GM12864 (cell line): ENCODE results near the gene MGAT5B.
"Not testable (repeated sequence)": the region's sequence is repeated elsewhere in the genome, so short reads cannot be mapped to it uniquely, and the experiment has no call there.

Source experiments
- DNase-seq: peaks from one replicate; pipeline ENCODE4 v3.0.0-alpha.2; 2011; ENCODE audit warnings: low read depth
- H3K4me3 ChIP-seq: 2 replicates; pipeline ENCODE4 v1.5.1; 2011; ENCODE audit warnings: mild to moderate bottlenecking, low read depth, low read length, control low read depth
- TF ChIP-seq, protein P1 (sequence below): IDR thresholded peaks from 2 replicates; pipeline ENCODE4 v1.5.1; 2011; ENCODE audit warnings: low read depth, mild to moderate bottlenecking, moderate library complexity, low read length, control low read depth, inconsistent platforms; ENCODE audit errors: missing control alignments

The MGAT5B gene

DNA sequence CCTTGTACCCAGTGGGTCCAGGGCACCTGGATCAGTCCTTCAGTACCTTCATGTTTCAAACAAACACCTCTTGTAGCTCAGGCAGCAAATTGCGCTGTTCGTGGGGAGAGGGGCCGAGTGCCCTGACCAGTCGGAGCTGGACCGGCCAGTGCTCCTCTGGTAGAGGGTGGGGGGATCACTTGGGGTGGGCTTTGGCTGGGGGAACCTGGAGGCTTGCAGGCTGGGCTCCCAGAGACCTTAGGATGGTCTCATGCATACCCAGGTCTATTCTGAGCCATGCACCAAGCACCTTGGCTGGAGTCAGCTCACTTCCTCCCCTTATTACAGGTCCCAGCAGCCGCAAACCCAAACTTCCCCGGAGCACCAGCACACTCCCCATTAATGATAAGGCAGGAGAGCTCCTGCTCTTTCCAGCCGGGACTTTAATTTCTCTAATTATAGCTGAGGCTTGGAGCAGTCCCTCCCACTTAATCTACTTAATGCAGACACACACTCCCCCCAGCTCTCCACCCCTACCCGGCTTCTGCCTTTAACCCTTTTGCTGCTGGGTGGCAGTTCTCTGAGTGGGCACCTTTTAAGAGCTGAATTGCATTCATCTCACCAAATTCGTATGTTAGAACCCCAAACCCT lies 26.3 kb upstream of the MGAT5B start:
- H3K4me3 ChIP-seq, result no peak overlapping the region
- no peak for DNase-seq
- TF ChIP-seq, protein P1, sequence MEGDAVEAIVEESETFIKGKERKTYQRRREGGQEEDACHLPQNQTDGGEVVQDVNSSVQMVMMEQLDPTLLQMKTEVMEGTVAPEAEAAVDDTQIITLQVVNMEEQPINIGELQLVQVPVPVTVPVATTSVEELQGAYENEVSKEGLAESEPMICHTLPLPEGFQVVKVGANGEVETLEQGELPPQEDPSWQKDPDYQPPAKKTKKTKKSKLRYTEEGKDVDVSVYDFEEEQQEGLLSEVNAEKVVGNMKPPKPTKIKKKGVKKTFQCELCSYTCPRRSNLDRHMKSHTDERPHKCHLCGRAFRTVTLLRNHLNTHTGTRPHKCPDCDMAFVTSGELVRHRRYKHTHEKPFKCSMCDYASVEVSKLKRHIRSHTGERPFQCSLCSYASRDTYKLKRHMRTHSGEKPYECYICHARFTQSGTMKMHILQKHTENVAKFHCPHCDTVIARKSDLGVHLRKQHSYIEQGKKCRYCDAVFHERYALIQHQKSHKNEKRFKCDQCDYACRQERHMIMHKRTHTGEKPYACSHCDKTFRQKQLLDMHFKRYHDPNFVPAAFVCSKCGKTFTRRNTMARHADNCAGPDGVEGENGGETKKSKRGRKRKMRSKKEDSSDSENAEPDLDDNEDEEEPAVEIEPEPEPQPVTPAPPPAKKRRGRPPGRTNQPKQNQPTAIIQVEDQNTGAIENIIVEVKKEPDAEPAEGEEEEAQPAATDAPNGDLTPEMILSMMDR, result no peak

DNA sequence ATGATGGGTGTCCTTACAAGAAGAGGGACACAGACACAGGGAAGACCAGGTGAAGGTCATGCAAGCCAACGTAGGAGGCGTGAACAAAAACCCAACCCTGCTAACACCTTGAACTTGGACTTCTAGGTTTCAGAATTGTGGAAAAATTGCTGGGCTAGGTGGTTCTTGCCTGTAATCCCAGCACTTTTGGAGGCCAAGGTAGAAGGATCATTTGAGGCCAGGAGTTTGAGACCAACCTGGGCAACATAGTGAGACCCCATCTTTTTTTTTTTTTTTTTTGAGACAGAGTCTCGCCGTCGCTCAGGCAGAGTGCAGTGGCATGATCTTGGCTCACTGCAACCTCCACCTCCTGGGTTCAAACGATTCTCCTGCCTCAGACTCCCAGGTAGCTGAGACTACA lies 25.1 kb upstream of the MGAT5B start:
- H3K4me3 ChIP-seq, DNase-seq: not testable (repeated sequence)

DNA sequence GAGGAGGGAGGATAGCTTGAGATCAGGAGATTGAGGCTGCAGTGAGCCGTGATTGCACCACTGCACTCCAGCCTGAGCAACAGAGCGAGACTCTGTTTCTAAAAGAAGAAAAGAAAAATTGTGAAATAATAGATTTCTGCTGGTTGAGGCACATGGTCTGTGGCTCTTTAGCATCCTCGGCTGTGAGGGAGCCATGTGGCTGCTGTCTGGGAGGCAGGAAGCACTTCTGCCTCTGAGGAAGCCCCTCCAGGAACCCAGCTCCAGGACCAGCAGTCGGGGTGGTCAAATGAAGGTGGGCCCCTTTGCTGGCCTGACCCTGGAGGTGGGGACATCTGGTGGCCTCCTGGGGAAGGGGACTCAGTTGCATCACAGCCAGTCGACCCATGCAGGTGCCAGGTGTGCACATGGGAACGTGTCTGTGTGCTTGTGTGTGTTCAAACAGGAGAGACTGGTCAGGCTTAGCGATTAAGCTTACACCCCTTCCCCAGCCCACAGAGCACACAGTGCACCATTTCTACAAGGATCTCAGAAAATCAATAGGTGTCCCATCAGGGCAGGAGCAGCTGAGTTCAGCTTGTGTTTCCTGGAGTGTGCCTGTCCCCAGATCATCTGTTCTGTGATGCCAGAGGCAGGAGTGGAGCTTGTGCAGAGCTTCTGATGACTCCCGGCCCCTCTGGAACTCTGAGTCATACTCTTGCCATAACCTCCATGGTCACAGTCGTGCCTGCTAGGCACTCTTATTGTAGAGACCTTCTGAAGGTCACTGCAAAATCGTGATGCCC lies 24.3 kb upstream of the MGAT5B start:
- no peak overlapping the region for H3K4me3 ChIP-seq
- DNase-seq, result no peak
- TF ChIP-seq, protein P1, result no peak

DNA sequence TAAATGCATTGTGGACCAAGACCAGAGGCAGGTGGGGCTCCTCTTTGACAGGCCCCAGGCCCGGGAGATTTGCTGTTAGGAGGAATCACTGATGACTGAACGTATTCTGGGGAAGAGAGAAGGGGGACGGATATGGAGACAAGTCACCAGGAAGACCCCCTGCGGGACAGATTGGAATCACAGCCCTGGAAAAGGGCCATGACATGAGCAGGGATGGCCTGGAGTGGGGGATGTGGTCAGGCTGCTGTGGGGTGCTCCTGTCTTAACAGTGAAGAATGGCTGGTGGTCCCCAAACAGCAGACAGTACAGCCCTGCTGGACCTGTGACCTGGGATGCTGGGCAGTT lies 23.7 kb upstream of the MGAT5B start:
- TF ChIP-seq, protein P1, result no peak
- H3K4me3 ChIP-seq, result no peak overlapping the region
- DNase-seq, result no peak

DNA sequence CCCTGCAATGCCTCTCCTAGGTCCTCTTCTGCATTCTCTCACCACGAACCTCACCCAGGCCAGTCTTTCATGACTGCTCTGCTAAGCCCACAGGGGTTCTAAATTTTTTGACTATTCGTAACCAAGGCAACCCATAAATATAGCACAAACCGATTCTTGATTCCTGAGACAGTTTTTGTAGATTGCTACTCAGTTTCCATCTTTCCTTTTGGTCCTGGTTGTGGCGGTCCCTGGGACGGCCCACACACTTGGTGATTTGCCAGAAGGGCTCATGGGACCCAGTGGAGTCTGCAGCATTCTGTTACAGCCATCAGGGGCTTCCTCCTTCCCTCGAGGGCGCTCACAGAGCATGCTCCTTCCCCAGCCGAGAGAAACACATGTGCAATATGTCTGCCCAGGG lies 23.4 kb upstream of the MGAT5B start:
- no peak overlapping the region for H3K4me3 ChIP-seq
- DNase-seq, result no peak
- TF ChIP-seq, protein P1, result no peak

DNA sequence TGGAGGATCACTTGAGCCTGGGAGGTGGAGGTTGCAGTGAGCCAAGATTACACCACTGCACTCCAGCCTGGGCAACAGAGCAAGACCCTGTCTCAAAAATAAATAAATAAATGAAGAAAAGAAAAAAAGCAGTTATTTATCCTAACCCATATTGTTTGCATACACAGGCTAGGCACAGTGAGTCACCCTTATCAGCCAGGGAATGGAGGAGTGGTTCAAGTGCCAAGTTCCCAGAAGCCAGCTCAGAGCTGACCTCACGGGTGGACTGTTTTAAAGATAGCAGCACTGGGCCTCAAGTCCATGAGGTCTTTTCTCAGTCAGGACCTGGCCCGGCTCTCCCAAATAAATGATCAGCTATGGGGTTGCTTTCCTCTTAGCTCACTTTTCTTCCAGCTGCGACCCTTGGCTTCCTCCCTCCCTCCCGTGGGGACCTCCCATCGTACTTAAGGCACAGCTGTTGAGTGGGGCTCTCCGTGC lies 22.6 kb upstream of the MGAT5B start:
- TF ChIP-seq, protein P1, result no peak
- H3K4me3 ChIP-seq, result no peak overlapping the region
- DNase-seq, result no peak

DNA sequence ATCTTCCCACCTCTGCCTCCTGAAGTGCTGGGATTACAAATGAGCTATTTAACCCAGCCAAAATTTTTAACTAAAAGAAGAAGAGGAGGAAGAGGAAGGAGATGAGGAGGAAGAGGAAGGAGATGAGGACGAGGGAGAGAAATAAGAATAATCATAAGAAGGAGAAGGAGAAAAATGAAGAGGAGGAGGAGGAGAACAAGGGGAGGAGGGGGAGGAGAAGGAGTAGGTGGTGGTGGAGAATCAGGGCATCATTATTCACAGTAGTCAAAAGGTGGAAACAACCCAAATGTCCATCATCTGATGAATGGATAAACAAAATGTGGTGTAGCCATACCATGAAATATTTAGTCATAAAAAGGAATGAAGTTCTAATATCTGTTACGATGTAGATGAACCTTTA lies 21.2 kb upstream of the MGAT5B start:
- TF ChIP-seq, protein P1, result no peak
- H3K4me3 ChIP-seq, result no peak overlapping the region
- DNase-seq, result no peak
